WTC11 (cell line): Measurements from ENCODE around the gene LYST. TPM values are rescaled to one million over a fixed set of nuclear protein-coding genes. Genes with fewer than 3 reads are reported as not detected.
"Not testable (repeated sequence)": the region's sequence is repeated elsewhere in the genome, so short reads cannot be mapped to it uniquely, and the experiment has no call there.

Experiments used
- ATAC-seq: fragments of 200-7000 bp; cut with Tn5 transposase; 2 replicates; pipeline ENCODE4 v1.10.0; 2021; ENCODE audit warnings: mild to moderate bottlenecking, moderate library complexity
- CTCF ChIA-PET: fragments of 300-600 bp; sonication (Branson Sonifier 250); formaldehyde crosslinking; loops from one replicate; lab custom pipeline; 2021; ENCODE audit warnings: antibody characterized with exemption; lab: Charles Lee
- POLR2A ChIA-PET: fragments of 350-600 bp; sonication (Branson Sonifier 250); formaldehyde crosslinking; loops from one replicate; lab custom pipeline; 2021; ENCODE audit warnings: antibody characterized with exemption; lab: Charles Lee
- DNase-seq: peaks from one replicate; pipeline ENCODE4 v3.0.0; 2021; ENCODE audit warnings: low spot score
- H3K27ac Mint-ChIP-seq: 2 replicates; pipeline ENCODE4 v1.8.0; 2021; ENCODE audit warnings: mixed read lengths
- H3K27me3 Mint-ChIP-seq: 2 replicates; pipeline ENCODE4 v1.8.0; 2021; ENCODE audit warnings: low read depth, mild to moderate bottlenecking, moderate library complexity, mixed read lengths
- H3K36me3 Mint-ChIP-seq: 2 replicates; pipeline ENCODE4 v1.8.0; 2021; ENCODE audit warnings: mixed read lengths
- H3K4me1 Mint-ChIP-seq: 2 replicates; pipeline ENCODE4 v1.8.0; 2022; ENCODE audit warnings: mixed read lengths
- H3K4me3 Mint-ChIP-seq: 2 replicates; pipeline ENCODE4 v1.8.0; 2021; ENCODE audit warnings: mild to moderate bottlenecking, moderate library complexity, mixed read lengths
- H3K9me3 Mint-ChIP-seq: 2 replicates; pipeline ENCODE4 v1.8.0; 2021; ENCODE audit warnings: mixed read lengths
- AR ChIP-seq: fragments of 250-450 bp; sonication (Bioruptor Pico); IDR thresholded peaks from 2 replicates; pipeline ENCODE4 v1.9.0; 2021; ENCODE audit warnings: mild to moderate bottlenecking
- ATF3 ChIP-seq: sonication (generic); formaldehyde crosslinking; conservative IDR thresholded peaks from 2 replicates; pipeline ENCODE4 v1.8.1; 2022; ENCODE audit warnings: mild to moderate bottlenecking, missing genetic modification reagents
- IRF2 ChIP-seq: sonication (generic); formaldehyde crosslinking; IDR thresholded peaks from 2 replicates; pipeline ENCODE4 v1.8.0; 2022; ENCODE audit warnings: low read depth, missing genetic modification reagents, borderline replicate concordance
- MXD4 ChIP-seq: fragments of 250-450 bp; sonication (Bioruptor Pico); IDR thresholded peaks from 2 replicates; pipeline ENCODE4 v1.8.0; 2021; ENCODE audit warnings: mild to moderate bottlenecking, moderate library complexity, borderline replicate concordance
- NFYB ChIP-seq: sonication (generic); formaldehyde crosslinking; conservative IDR thresholded peaks from 2 replicates; pipeline ENCODE4 v1.8.0; 2022; ENCODE audit warnings: low read depth, missing genetic modification reagents
- PRDM15 ChIP-seq: sonication (generic); formaldehyde crosslinking; IDR thresholded peaks from 2 replicates; pipeline ENCODE4 v1.8.0; 2022; ENCODE audit warnings: missing genetic modification reagents
- SMAD3 ChIP-seq: sonication (generic); formaldehyde crosslinking; IDR thresholded peaks from 2 replicates; pipeline ENCODE4 v1.8.0; 2022; ENCODE audit warnings: missing genetic modification reagents, mild to moderate bottlenecking, borderline replicate concordance
- SOX15 ChIP-seq: fragments of 250-450 bp; sonication (Bioruptor Pico); IDR thresholded peaks from 2 replicates; pipeline ENCODE4 v1.9.0; 2021; ENCODE audit warnings: mild to moderate bottlenecking
- ZNF232 ChIP-seq: sonication (generic); formaldehyde crosslinking; IDR thresholded peaks from 2 replicates; pipeline ENCODE4 v1.8.0; 2022; ENCODE audit warnings: mild to moderate bottlenecking, missing genetic modification reagents
- ZNF532 ChIP-seq: fragments of 250-450 bp; sonication (Bioruptor Pico); IDR thresholded peaks from 2 replicates; pipeline ENCODE4 v1.9.0; 2021; ENCODE audit warnings: mild to moderate bottlenecking, borderline replicate concordance
- total RNA-seq: library from RNA; stranded (reverse); gene quantifications from 3 replicates; pipeline ENCODE4 v1.2.3, GENCODE V29; 2021

LYST gene
- total RNA-seq, 1 experiment from 2014 or later, result 0.59 TPM

GRCh38 chr1:235790123-235790522 is 76.6 kb downstream of the LYST start (continued):
- no peak for TF ChIP-seq AR (CRISPR knock-in tag)
- TF ChIP-seq MXD4, result no peak
- no peak for TF ChIP-seq NFYB (CRISPR knock-in tag)

- POLR2A ChIA-PET, H3K27me3 Mint-ChIP-seq, H3K36me3 Mint-ChIP-seq, ATAC-seq, H3K27ac Mint-ChIP-seq, H3K4me1 Mint-ChIP-seq, H3K4me3 Mint-ChIP-seq, DNase-seq, H3K9me3 Mint-ChIP-seq: not testable (repeated sequence)
- CTCF ChIA-PET, result interaction anchor here (1.2 kb wide), 1 partner anchor 229 kb away, joined by 3 read pairs; no protein-coding TSS in a partner anchor
Observed at GRCh38 chr1:235786227-235786898, 80.3 kb downstream of the LYST start.

- H3K27me3 Mint-ChIP-seq, result no peaks in the 10 kb centered on the region
- CTCF ChIA-PET, result interaction anchor here (0.6 to 2.5 kb wide), 6 partner anchors 20 to 280 kb away, joined by 3 to 16 read pairs (median 5); partner anchors contain the start of gene B3GALNT2
Observed at GRCh38 chr1:235784950-235785349, 81.8 kb downstream of the LYST start.

More at GRCh38 chr1:235784950-235785349, 81.8 kb downstream of the LYST start:
- no peak for ATAC-seq
- Mint-ChIP-seq H3K9me3 (no peaks in the 10 kb centered on the region), H3K4me1 (no peaks in the 10 kb centered on the region), H3K4me3 (no peak overlapping the region), H3K36me3 (no peaks in the 10 kb centered on the region), H3K27ac (no peak overlapping the region)
- DNase-seq, result no peak
- POLR2A ChIA-PET, result no interaction called here
- TF ChIP-seq PRDM15 (CRISPR knock-in tag), result no peak
- no peak for TF ChIP-seq ZNF532 (CRISPR knock-in tag)
- no peak for TF ChIP-seq ATF3
- no peak for TF ChIP-seq SOX15
- TF ChIP-seq ZNF232 (CRISPR knock-in tag), result no peak
- no peak for TF ChIP-seq IRF2 (CRISPR knock-in tag)
- no peak for TF ChIP-seq SMAD3 (CRISPR knock-in tag)
